Measurements from ENCODE around the gene TGM3.

The TGM3 gene

GRCh38 chr20:2340136-2340535, 44.3 kb downstream of the TGM3 start:
- DNase-seq (ENCODE audit: low spot score): no peak

GRCh38 chr20:2340823-2341222, 45.0 kb downstream of the TGM3 start:
- no peak for DNase-seq (ENCODE audit: low spot score)

GRCh38 chr20:2341336-2341735, 45.5 kb downstream of the TGM3 start:
- no peak for DNase-seq (ENCODE audit: low spot score)

GRCh38 chr20:2342243-2342642, 46.4 kb downstream of the TGM3 start:
- DNase-seq (ENCODE audit: low spot score): no peak

GRCh38 chr20:2346188-2346587, 50.4 kb downstream of the TGM3 start:
- DNase-seq (ENCODE audit: low spot score): no peak

GRCh38 chr20:2348336-2348735, 52.5 kb downstream of the TGM3 start:
- DNase-seq (ENCODE audit: low spot score): no peak

- no peak for DNase-seq (ENCODE audit: low spot score)
Observed at GRCh38 chr20:2349801-2350200, 54.0 kb downstream of the TGM3 start.

GRCh38 chr20:2350606-2351005, 54.8 kb downstream of the TGM3 start:
- no peak for DNase-seq (ENCODE audit: low spot score)

GRCh38 chr20:2353231-2353630, 57.4 kb downstream of the TGM3 start:
- no peak for DNase-seq (ENCODE audit: low spot score)

- DNase-seq (ENCODE audit: low spot score): no peak
Observed at GRCh38 chr20:2357114-2357513, 61.3 kb downstream of the TGM3 start.

- no peak for DNase-seq (ENCODE audit: low spot score)
Observed at GRCh38 chr20:2358006-2358405, 62.2 kb downstream of the TGM3 start.

GRCh38 chr20:2361035-2361593, 65.3 kb downstream of the TGM3 start:
- DNase-seq (ENCODE audit: low spot score): no peak

- DNase-seq (ENCODE audit: low spot score): no peak
Observed at GRCh38 chr20:2363187-2363586, 67.4 kb downstream of the TGM3 start.

- no peak for DNase-seq (ENCODE audit: low spot score)
Observed at GRCh38 chr20:2363587-2363986, 67.8 kb downstream of the TGM3 start.

- no peak for DNase-seq (ENCODE audit: low spot score)
Observed at GRCh38 chr20:2364044-2364443, 68.2 kb downstream of the TGM3 start.

- DNase-seq (ENCODE audit: low spot score): no peak
Observed at GRCh38 chr20:2365091-2365490, 69.3 kb downstream of the TGM3 start.

- DNase-seq (ENCODE audit: low spot score): no peak
Observed at GRCh38 chr20:2365666-2366065, 69.9 kb downstream of the TGM3 start.

- no peak for DNase-seq (ENCODE audit: low spot score)
Observed at GRCh38 chr20:2368621-2369020, 72.8 kb downstream of the TGM3 start.

GRCh38 chr20:2373098-2373497, 77.3 kb downstream of the TGM3 start:
- no peak for DNase-seq (ENCODE audit: low spot score)

GRCh38 chr20:2374346-2375125, 78.7 kb downstream of the TGM3 start:
- DNase-seq (ENCODE audit: low spot score): no peak

- no peak for DNase-seq (ENCODE audit: low spot score)
Observed at GRCh38 chr20:2378893-2379292, 83.1 kb downstream of the TGM3 start.

GRCh38 chr20:2379511-2380229, 83.9 kb downstream of the TGM3 start:
- no peak for DNase-seq (ENCODE audit: low spot score)

GRCh38 chr20:2380601-2381000, 84.8 kb downstream of the TGM3 start, which contains the start of gene TGM6:
TSS of gene TGM6 (plus strand) at chr20:2380901. CDS start at chr20:2380969, 68 bp downstream.
- DNase-seq (ENCODE audit: low spot score): no peak
